ENCODE results near the gene TRIM66. TPM values are rescaled to one million over a fixed set of nuclear protein-coding genes. Genes with fewer than 3 reads are reported as not detected.

TRIM66 gene
- polyA plus RNA-seq, 2 of the 4 experiments (the other 2 are of a cell fraction), result 2.5 to 9.8 TPM

DNA sequence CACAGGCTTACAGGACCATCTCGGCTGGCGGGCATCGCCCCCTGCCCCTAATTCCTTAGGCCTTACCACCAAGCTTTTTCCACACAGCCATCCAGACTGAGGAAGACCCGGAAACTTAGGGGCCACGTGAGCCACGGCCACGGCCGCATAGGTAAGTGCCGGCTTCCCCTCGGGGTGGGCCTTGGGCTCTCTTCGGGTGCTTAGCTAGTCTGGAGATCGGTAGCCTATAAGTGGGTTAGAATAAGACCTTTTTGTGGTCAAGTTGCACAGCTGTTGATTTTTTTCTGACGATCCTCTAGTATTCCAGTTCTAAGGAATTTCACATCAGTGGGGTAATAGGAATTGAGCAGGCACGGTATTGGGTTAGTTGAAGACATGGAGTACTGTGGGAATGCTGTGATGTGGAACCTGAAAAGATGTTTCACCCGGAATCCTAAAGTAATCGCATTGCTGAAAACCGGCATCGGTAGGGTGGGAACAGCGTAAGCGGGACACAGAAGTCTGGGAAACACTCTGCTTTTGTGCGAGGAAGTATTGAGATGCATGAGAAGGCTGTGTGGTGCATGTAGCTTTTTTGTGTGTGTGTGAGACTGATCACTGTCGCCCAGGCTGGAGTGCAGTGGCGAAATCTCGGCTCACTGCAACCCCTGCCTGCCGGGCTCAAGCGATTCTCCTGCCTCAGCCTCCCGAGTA is 796 bp upstream of the TRIM66 start (continued):
- TF ChIP-seq FOSB (CRISPR knock-in tag; IDR thresholded peaks at IDR 0.05), result peak; percentile 6; the same call in 1 of the 2 replicates
- no peak for TF ChIP-seq CBX2 (IDR thresholded peaks at IDR 0.05; ENCODE audit: borderline replicate concordance, low read depth)

DNA sequence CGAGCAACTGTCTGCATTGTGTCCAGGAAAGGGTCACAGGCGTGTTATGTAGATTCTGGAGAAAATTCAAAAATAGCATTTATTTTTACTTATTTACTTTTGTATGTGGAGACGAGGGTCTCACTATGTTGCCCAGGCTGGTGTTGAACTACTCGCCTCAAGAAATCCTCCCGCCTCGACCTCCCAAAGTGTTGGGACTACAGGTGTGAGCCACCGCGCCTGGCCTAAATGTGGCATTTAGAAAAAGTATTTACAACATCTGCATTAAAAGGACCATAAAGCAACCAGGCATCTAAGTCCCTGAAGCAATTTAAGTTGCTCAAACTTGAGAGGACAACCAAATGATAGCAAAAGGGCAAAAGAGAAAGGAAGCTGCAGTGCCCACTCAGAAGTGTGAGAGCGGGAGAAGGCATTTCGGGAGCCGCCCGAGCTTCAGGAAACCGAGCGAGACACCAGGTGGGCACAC is 595 bp downstream of the TRIM66 start:
- WGBS (ENCODE audit: missing lambda C conversion rate), result 19% methylated on average over 14 of the region's 14 CpGs
- peak overlapping the region; percentile 76 for H3K4me3 ChIP-seq
- ATAC-seq (peak in 1 of 2 experiments; percentile 45; a peak in 2 of 6 replicates), FAIRE-seq (no peak), DNase-seq (ENCODE audit: low read depth in 1 of 2, low spot score in 1 of 2) (no peak)
- H3K27ac ChIP-seq, result peak overlapping the region; percentile 95 to 98
- peak overlapping the region; percentile 92 for H3K4me2 ChIP-seq
- ChIA-PET POLR2A (interaction anchor here (0.5 to 2.5 kb wide), 17 partner anchors 8 to 456 kb away, joined by 3 to 17 read pairs (median 4); partner anchors contain the start of genes AKIP1, STK33 and TMEM9B), CTCF (interaction anchor here (1.0 to 1.6 kb wide), 3 partner anchors 8 to 78 kb away, joined by 3 to 4 read pairs (median 3); no protein-coding TSS in a partner anchor)
- no peaks in the 10 kb centered on the region for H3K9me3 ChIP-seq
- TF ChIP-seq, protein P1, sequence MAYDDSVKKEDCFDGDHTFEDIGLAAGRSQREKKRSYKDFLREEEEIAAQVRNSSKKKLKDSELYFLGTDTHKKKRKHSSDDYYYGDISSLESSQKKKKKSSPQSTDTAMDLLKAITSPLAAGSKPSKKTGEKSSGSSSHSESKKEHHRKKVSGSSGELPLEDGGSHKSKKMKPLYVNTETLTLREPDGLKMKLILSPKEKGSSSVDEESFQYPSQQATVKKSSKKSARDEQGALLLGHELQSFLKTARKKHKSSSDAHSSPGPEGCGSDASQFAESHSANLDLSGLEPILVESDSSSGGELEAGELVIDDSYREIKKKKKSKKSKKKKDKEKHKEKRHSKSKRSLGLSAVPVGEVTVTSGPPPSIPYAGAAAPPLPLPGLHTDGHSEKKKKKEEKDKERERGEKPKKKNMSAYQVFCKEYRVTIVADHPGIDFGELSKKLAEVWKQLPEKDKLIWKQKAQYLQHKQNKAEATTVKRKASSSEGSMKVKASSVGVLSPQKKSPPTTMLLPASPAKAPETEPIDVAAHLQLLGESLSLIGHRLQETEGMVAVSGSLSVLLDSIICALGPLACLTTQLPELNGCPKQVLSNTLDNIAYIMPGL (CRISPR knock-in tag; IDR thresholded peaks at IDR 0.05; ENCODE audit: borderline replicate concordance), result no peak
- TF ChIP-seq TP53 (CRISPR knock-in tag; IDR thresholded peaks at IDR 0.05), result 0 out of 2 replicates have a peak, but pooled peaks have one; percentile 31
- no peak for TF ChIP-seq ZFP36 (IDR thresholded peaks at IDR 0.05; ENCODE audit: borderline replicate concordance, partially characterized antibody)
- peaks cover 28% of the 10 kb centered on the region for H3K4me1 ChIP-seq

DNA sequence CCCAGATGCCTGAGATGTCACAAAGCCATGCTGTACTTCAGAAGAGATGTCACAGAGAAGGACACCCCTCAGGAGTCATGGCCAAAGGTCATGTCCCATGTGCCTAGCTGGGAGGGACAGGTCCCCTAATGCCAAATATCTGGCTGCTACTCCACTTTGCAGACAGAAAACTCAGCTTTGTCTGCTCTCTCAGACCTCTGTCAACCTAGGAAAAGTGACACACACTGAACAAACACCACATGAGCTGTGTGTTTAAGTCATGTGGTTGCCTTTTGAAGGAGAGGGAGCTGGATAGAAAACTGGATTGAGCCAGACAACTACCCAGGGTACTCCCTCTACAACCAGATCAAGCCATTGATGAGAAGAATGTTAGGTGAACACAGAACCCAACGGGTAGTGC is 3.5 kb downstream of the TRIM66 start:
- DNase-seq (ENCODE audit: low read depth in 1 of 2, low spot score in 1 of 2) (no peak), ATAC-seq (no peak), FAIRE-seq (no peak)
- no peak overlapping the region for H3K27ac ChIP-seq
- H3K4me2 ChIP-seq, result no peak overlapping the region
- TF ChIP-seq ZNF302 (CRISPR knock-in tag; IDR thresholded peaks at IDR 0.05) (no peak), CHD4 (IDR thresholded peaks at IDR 0.05; ENCODE audit: borderline replicate concordance) (no peak), RNF2 (IDR thresholded peaks at IDR 0.05; ENCODE audit: borderline replicate concordance, low read depth) (no peak), KDM1A (IDR thresholded peaks at IDR 0.05; ENCODE audit: low read depth) (no peak), FOSB (CRISPR knock-in tag; IDR thresholded peaks at IDR 0.05) (no peak), NPAS2 (CRISPR knock-in tag; IDR thresholded peaks at IDR 0.05; ENCODE audit: borderline replicate concordance) (no peak), TFCP2L1 (CRISPR knock-in tag; IDR thresholded peaks at IDR 0.05) (no peak), ZFP36 (IDR thresholded peaks at IDR 0.05; ENCODE audit: borderline replicate concordance, partially characterized antibody) (no peak)
- TF ChIP-seq, protein P2, sequence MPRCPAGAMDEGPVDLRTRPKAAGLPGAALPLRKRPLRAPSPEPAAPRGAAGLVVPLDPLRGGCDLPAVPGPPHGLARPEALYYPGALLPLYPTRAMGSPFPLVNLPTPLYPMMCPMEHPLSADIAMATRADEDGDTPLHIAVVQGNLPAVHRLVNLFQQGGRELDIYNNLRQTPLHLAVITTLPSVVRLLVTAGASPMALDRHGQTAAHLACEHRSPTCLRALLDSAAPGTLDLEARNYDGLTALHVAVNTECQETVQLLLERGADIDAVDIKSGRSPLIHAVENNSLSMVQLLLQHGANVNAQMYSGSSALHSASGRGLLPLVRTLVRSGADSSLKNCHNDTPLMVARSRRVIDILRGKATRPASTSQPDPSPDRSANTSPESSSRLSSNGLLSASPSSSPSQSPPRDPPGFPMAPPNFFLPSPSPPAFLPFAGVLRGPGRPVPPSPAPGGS (IDR thresholded peaks at IDR 0.05), result no peak
- TF ChIP-seq, protein P3, sequence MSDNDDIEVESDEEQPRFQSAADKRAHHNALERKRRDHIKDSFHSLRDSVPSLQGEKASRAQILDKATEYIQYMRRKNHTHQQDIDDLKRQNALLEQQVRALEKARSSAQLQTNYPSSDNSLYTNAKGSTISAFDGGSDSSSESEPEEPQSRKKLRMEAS (IDR thresholded peaks at IDR 0.05), result no peak
- H3K9me3 ChIP-seq, result no peaks in the 10 kb centered on the region
- H3K4me1 ChIP-seq, result no peaks in the 10 kb centered on the region; the same call in 2 of the 3 replicates
- H3K4me3 ChIP-seq, result no peak overlapping the region
- ChIA-PET CTCF (interaction anchor here (1.2 to 1.5 kb wide), 2 partner anchors 10 to 415 kb away, joined by 3 to 4 read pairs; partner anchors contain the start of gene LMO1), POLR2A (interaction anchor here (0.8 kb wide), 1 partner anchor 10 kb away, joined by 4 read pairs; no protein-coding TSS in a partner anchor)
- 56% methylated on average over 1 of the region's 1 CpG for WGBS (ENCODE audit: missing lambda C conversion rate)

DNA sequence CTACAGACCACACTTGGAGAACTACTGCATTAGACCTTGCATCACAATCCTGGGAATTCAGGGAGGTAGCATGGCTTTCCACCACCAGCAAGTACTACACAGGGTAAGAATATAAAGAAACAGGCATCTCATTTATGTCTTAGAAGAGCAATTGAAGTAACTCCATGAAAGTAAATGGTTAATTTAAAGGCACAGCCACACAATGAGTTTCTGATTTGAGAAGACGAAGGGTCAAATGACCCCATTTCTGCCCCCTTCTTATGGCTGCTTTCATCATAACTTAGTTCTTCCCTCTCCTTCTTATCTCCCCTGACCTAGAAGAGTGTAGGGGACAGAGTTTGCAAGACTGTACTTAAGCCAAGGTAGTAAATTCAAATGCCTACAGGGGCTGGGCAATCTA is 6.0 kb downstream of the TRIM66 start:
- DNase-seq (ENCODE audit: low read depth in 1 of 2, low spot score in 1 of 2) (no peak), FAIRE-seq (no peak), ATAC-seq (no peak)
- Histone ChIP-seq H3K9me3 (no peaks in the 10 kb centered on the region), H3K4me1 (peaks cover 7% of the 10 kb centered on the region), H3K4me3 (no peak overlapping the region), H3K4me2 (no peak overlapping the region), H3K27ac (no peak overlapping the region)
- POLR2A ChIA-PET, result no interaction called here
- TF ChIP-seq, protein P2 (IDR thresholded peaks at IDR 0.05), result no peak
- TF ChIP-seq KDM5A (IDR thresholded peaks at IDR 0.05) (no peak), EHF (CRISPR knock-in tag; IDR thresholded peaks at IDR 0.05) (no peak), NR3C1 (IDR thresholded peaks at IDR 0.05) (no peak), MAFK (IDR thresholded peaks at IDR 0.05; ENCODE audit: partially characterized antibody) (no peak), TP53 (CRISPR knock-in tag; IDR thresholded peaks at IDR 0.05) (no peak), POLR2AphosphoS2 (conservative IDR thresholded peaks at IDR 0.05; ENCODE audit: low read length) (no peak), FOXS1 (CRISPR knock-in tag; IDR thresholded peaks at IDR 0.05) (no peak), MYC (IDR thresholded peaks at IDR 0.05; ENCODE audit: borderline replicate concordance, low read length) (no peak), HOXB5 (CRISPR knock-in tag; IDR thresholded peaks at IDR 0.05) (no peak), JUN (IDR thresholded peaks at IDR 0.05) (no peak), HEYL (CRISPR knock-in tag; IDR thresholded peaks at IDR 0.05) (no peak)
- TF ChIP-seq, protein P4, sequence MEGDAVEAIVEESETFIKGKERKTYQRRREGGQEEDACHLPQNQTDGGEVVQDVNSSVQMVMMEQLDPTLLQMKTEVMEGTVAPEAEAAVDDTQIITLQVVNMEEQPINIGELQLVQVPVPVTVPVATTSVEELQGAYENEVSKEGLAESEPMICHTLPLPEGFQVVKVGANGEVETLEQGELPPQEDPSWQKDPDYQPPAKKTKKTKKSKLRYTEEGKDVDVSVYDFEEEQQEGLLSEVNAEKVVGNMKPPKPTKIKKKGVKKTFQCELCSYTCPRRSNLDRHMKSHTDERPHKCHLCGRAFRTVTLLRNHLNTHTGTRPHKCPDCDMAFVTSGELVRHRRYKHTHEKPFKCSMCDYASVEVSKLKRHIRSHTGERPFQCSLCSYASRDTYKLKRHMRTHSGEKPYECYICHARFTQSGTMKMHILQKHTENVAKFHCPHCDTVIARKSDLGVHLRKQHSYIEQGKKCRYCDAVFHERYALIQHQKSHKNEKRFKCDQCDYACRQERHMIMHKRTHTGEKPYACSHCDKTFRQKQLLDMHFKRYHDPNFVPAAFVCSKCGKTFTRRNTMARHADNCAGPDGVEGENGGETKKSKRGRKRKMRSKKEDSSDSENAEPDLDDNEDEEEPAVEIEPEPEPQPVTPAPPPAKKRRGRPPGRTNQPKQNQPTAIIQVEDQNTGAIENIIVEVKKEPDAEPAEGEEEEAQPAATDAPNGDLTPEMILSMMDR (IDR thresholded peaks at IDR 0.05), result no peak
- CTCF ChIA-PET, result no interaction called here
- WGBS (ENCODE audit: missing lambda C conversion rate), result 88% methylated on average over 1 of the region's 1 CpG
